Gastroesophageal sphincter (tissue), 4 donors: ENCODE results near the gene TJP3. TPM values are rescaled to one million over a fixed set of nuclear protein-coding genes. Genes with fewer than 3 reads are reported as not detected.

Experiments
- ATAC-seq: fragments of 150-250 bp; one replicate; pipeline ENCODE4 v1.9.1; 2016; ENCODE audit warnings: mild to moderate bottlenecking, moderate library complexity
- H3K27ac ChIP-seq, 4 donors: fragments of 200-600 bp; sonication (generic) in 3 of 4; 1 replicate in 3 of 4; 2 replicates in 1 of 4; pipeline ENCODE4 v1.5.1; 2016 to 2019
- H3K27me3 ChIP-seq: fragments of 200-600 bp; sonication (generic); one replicate; pipeline ENCODE4 v1.5.1; 2019
- H3K36me3 ChIP-seq, 2 donors: fragments of 200-600 bp; sonication (generic); one replicate each; pipeline ENCODE4 v1.5.1; 2019; ENCODE audit warnings: control low read depth in 1 of 2
- H3K4me1 ChIP-seq, 3 donors: fragments of 200-600 bp; sonication (generic); 1 replicate in 2 of 3; 2 replicates in 1 of 3; pipeline ENCODE4 v1.5.1; 2016 to 2019; ENCODE audit warnings: control low read depth in 2 of 3
- H3K4me3 ChIP-seq, 2 donors: fragments of 200-600 bp; sonication (generic); one replicate each; pipeline ENCODE4 v1.5.1; 2019; ENCODE audit warnings: mild to moderate bottlenecking in 1 of 2, moderate library complexity in 1 of 2
- H3K9me3 ChIP-seq, 3 donors: fragments of 200-600 bp; sonication (generic); one replicate each; pipeline ENCODE4 v1.5.1; 2017 to 2019; ENCODE audit warnings: control low read depth in 2 of 3
- CTCF ChIP-seq, 4 experiments: fragments of 200-600 bp in 2 of 4; fragments of 450-650 bp in 2 of 4; sonication (generic) in 1 of 4; IDR thresholded peaks; one replicate each; pipeline ENCODE4 v1.5.1; 2017 to 2019; ENCODE audit warnings: antibody characterized with exemption in 4 of 4, mild to moderate bottlenecking in 2 of 4, moderate library complexity in 2 of 4
- EP300 ChIP-seq: sonication (generic); formaldehyde crosslinking; IDR thresholded peaks from one replicate; pipeline ENCODE4 v1.6.1; 2017; ENCODE audit warnings: antibody characterized with exemption, mild to moderate bottlenecking
- POLR2A ChIP-seq, 2 donors: fragments of 450-650 bp; IDR thresholded peaks; one replicate each; pipeline ENCODE4 v1.6.1; 2017; ENCODE audit warnings: antibody characterized with exemption in 2 of 2, mild to moderate bottlenecking in 2 of 2, moderate library complexity in 1 of 2
- POLR2AphosphoS5 ChIP-seq: sonication (generic); formaldehyde crosslinking; IDR thresholded peaks from one replicate; pipeline ENCODE4 v1.6.1; 2017; ENCODE audit warnings: antibody characterized with exemption
- WGBS, 2 donors: methylation state at CpG; one replicate each; pipeline ENCODE4 v1.1.5; 2018; ENCODE audit warnings: low coverage in 1 of 2; 5-methylcytosine and 5-hydroxymethylcytosine counted together
- total RNA-seq, 4 donors: library from RNA; depleted of rRNA; stranded (reverse); fragments of >200 nt; gene quantifications; one replicate each; pipeline ENCODE4 v1.1.0, GENCODE V29; 2016

TJP3 gene
- total RNA-seq, 4 donors from 2014 or later: 0.78 to 3.6 TPM; not detected in 2

- Histone ChIP-seq H3K36me3 (peaks cover 0 to 48% of the 10 kb centered on the region in 2 donors), H3K4me3 (no peak overlapping the region), H3K9me3 (no peaks in the 10 kb centered on the region), H3K27ac (no peak overlapping the region), H3K4me1 (peaks cover 0 to 58% (median 22%) of the 10 kb centered on the region in 3 donors), H3K27me3 (no peaks in the 10 kb centered on the region)
- WGBS, 2 donors: no CpG with 5 or more reads among the region's 19 CpGs
- TF ChIP-seq EP300 (no peak), CTCF (IDR thresholded peaks at IDR 0.05) (no peak), POLR2A (IDR thresholded peaks at IDR 0.05) (no peak), POLR2AphosphoS5 (no peak)
- no peak for ATAC-seq
These were observed 51.5 kb downstream of the TJP3 start for GRCh38 chr19:3759482-3760254.

GRCh38 chr19:3760871-3761361 lies 52.7 kb downstream of the TJP3 start:
- H3K9me3 ChIP-seq: no peaks in the 10 kb centered on the region
- H3K36me3 ChIP-seq: peaks cover 0 to 52% of the 10 kb centered on the region in 2 donors
- no peak for ATAC-seq
- no peaks in the 10 kb centered on the region for H3K27me3 ChIP-seq
- TF ChIP-seq POLR2AphosphoS5 (no peak), EP300 (no peak), POLR2A (IDR thresholded peaks at IDR 0.05) (no peak), CTCF (IDR thresholded peaks at IDR 0.05) (no peak)
- H3K4me1 ChIP-seq: peaks cover 0 to 58% (median 22%) of the 10 kb centered on the region in 3 donors
- peak overlapping the region; percentile 35 to 99 (median 91) for H3K27ac ChIP-seq
- 50 to 52% methylated on average over 3 to 4 of the region's 7 CpGs for WGBS, 2 donors
- H3K4me3 ChIP-seq: peak overlapping the region; percentile 70 to 94

- Histone ChIP-seq H3K4me1 (peaks cover 0 to 58% (median 22%) of the 10 kb centered on the region in 3 donors), H3K27me3 (no peaks in the 10 kb centered on the region), H3K27ac (peak within 1 kb of the TSS; percentile 96 to 99 (median 98)), H3K9me3 (no peaks in the 10 kb centered on the region), H3K4me3 (peak within 1 kb of the TSS; percentile 75 to 94), H3K36me3 (peaks cover 0 to 52% of the 10 kb centered on the region in 2 donors)
- peak; percentile 40 for ATAC-seq
- 17% methylated on average over 6 of the region's 45 CpGs; no CpG with 5 or more reads in 1 of the 2 donors for WGBS, 2 donors
- peak in 3 of 4 experiments; percentile 80 to 88 (median 81) for TF ChIP-seq CTCF (IDR thresholded peaks at IDR 0.05)
- TF ChIP-seq POLR2A (IDR thresholded peaks at IDR 0.05): peak; percentile 62 to 75
- TF ChIP-seq EP300: no peak
- TF ChIP-seq POLR2AphosphoS5: peak; percentile 82
These were observed 53.4 kb downstream of the TJP3 start, which contains the start of gene APBA3 for GRCh38 chr19:3761382-3762129. APBA3 (minus strand) TSS chr19:3761692; CDS start chr19:3760264, 1,428 bp downstream.

GRCh38 chr19:3762130-3762473 lies 53.9 kb downstream of the TJP3 start:
- Histone ChIP-seq H3K4me3 (peak overlapping the region in 1 of 2 donors; percentile 79), H3K27ac (peak overlapping the region; percentile 96 to 99 (median 98)), H3K9me3 (no peaks in the 10 kb centered on the region), H3K27me3 (no peaks in the 10 kb centered on the region), H3K36me3 (peaks cover 0 to 53% of the 10 kb centered on the region in 2 donors), H3K4me1 (peaks cover 0 to 58% (median 22%) of the 10 kb centered on the region in 3 donors)
- ATAC-seq: no peak
- no peak for TF ChIP-seq POLR2AphosphoS5
- TF ChIP-seq CTCF (IDR thresholded peaks at IDR 0.05): no peak
- no peak for TF ChIP-seq EP300
- no peak for TF ChIP-seq POLR2A (IDR thresholded peaks at IDR 0.05)
- 54 to 73% methylated on average over 1 of the region's 1 CpG for WGBS, 2 donors
